NCI-H446 treated with DMSO at 0.1 percent for 48 hours (cell line): ENCODE data around the gene TTLL9.
"Not testable (repeated sequence)": the region's sequence is repeated elsewhere in the genome, so short reads cannot be mapped to it uniquely, and the experiment has no call there.

ENCODE experiments used
- DNase-seq: peaks from one replicate; lab custom pipeline; 2025; lab: John Stamatoyannopoulos, UW

The TTLL9 gene

DNA sequence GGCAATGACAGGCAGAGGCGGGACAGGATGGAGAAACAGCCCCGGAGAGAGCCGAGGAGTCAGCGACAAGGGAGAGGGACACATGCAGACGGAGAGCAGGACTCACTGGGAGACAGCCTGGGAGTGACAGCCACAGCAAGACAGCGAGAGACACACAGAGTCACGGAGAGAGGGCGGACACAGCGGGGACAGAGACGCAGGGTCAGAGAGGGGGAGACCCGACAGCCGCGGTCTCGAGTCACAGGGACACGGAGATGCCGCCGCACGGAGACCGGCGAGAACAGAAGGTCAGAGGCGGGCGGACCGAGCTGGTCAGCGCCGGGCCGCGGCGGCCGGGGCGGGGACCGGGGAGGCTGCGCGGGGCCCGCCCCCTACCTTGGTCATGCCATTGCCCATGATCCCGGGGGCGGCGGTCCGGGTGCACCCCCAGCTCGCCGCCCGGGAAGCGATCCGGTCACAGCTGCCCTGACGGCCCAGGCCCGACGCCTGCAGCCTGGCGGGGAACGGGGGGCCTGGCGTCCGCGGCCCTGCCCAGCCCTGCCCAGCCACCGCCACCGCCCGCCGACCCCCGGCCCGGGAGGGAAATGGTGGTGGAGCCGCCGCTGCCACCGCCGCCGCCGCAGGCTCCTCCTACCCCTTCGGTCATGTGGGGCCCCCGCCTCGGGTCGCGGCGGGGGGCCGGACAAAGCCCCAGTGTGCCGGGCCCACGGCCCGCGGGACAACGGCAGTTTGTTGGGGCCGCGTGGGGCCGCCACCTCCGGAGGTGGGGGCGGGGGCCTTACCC is at the start of gene TTLL9, which contains the start of gene DUSP15:
Gene TTLL9 (plus strand): TSS at position 693 of the 784 bp plus-strand sequence. CDS start 493 bp downstream, outside the sequence.
Gene DUSP15 (minus strand): TSS at position 586 of the 784 bp plus-strand sequence. CDS start 190 bp downstream, at position 396.
- DNase-seq: no peak

- DNase-seq: no peak
These were observed 49.0 kb upstream of the TTLL9 start for GRCh38 chr20:31821427-31821826.

DNA sequence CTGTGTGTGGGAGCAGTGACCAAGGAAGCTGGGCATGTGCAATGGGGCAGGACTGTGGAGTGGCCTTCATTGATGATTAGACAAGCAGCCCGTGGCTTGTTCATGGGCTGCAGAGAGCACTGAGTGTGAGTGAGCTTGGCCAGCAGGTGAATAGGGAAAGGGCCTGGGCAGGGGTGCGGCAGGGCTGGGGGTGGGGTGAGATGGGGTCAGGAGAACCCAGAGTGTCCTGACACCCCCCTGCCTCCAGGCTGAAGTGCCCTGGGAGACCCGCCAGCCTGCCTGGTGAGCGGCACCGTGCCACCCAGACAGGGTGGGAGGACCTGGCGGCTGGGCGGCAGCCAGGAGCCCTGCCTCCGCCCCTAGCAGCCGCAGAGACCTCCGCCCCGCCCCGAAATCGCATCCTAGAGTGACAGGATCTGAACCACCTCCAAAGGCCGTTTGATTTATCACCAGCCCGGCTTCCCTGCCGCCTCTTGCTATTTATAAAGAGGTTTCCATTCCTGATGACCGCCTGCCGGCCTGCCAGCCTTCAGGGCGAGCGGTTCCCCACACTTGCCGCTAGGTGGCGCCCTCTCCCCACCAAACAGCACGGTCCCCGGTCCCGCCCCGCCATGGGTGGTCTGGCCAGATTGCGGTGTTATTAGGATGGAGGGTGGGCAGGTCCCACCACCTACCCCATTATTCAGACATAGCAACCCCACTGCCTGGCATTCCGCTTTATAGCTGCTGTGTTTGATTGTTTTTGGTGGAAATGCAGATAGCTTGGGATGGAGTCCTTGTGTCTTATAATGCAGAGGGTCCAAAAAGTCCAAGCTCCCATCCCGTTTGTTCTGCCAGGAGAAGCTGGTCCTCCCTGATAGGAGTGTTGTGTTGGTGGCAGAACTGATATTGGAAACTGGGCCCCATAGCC is 47.8 kb upstream of the TTLL9 start:
- peak; percentile 91 for DNase-seq

GRCh38 chr20:31823360-31824124 is 46.9 kb upstream of the TTLL9 start:
- DNase-seq: no peak

DNA sequence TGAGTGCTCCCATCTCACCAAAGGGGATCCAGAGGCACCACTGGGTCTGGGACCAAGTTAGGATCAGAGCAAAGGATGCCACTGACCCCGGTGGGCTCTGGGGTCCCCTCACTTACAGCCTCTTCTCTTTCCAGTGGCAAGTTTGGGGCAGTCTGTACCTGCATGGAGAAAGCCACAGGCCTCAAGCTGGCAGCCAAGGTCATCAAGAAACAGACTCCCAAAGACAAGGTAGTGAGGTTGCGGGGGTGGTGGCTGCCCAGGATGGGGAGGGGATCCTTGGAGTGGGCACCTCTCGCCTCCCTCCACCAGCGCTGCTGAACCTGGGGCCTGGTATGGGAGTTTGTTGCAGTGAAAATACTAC is 46.3 kb upstream of the TTLL9 start:
- DNase-seq: no peak

- peak; percentile 13 for DNase-seq
These were observed 45.7 kb upstream of the TTLL9 start for GRCh38 chr20:31824554-31825313.

DNA sequence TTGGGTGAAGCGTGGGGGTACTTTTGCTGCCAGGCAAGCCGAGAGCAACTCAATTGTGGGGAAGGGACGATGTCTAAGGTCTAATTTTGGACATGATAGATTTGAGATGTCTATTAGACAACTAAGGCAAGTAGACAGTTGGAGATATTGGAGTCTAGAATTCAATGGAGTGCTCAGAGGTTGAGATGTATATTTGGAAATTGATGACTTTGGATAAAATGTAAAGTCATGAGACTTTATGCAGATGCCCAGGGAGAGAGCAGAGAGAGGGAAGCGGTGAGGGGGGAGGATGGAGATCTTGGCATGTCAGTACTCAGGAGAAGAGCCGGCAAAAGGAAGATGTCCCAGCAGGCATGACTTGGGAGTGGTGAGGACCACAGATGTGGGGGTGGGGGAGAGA is 44.4 kb upstream of the TTLL9 start:
- DNase-seq: no peak

GRCh38 chr20:31827059-31827458 is 43.4 kb upstream of the TTLL9 start:
- no peak for DNase-seq

GRCh38 chr20:31828016-31828415 is 42.4 kb upstream of the TTLL9 start:
- not testable (repeated sequence) for DNase-seq

DNA sequence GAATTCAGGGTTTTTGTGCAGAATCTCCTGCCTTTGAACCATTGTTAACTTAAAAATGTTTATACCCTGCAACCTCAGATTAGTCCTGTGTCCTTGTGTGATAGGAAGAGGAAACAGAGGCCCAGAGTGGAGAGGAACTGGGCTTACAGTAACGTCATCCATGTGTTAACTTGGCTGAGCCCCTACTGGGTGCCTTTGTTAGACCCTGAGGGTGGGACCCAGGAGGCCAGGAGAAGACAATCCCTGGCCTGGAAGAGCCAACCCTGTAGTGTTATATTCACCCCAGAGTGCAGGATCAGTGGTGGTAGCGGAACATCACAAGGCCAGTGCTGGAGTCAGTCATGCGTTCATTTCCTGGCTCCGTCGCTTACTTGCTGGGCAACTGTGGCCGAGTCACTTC is 40.7 kb upstream of the TTLL9 start:
- DNase-seq: no peak

- DNase-seq: no peak
These were observed 39.9 kb upstream of the TTLL9 start for GRCh38 chr20:31830406-31830981.

- no peak for DNase-seq
These were observed 39.2 kb upstream of the TTLL9 start for GRCh38 chr20:31831211-31831610.

GRCh38 chr20:31831771-31832306 is 38.6 kb upstream of the TTLL9 start:
- no peak for DNase-seq

DNA sequence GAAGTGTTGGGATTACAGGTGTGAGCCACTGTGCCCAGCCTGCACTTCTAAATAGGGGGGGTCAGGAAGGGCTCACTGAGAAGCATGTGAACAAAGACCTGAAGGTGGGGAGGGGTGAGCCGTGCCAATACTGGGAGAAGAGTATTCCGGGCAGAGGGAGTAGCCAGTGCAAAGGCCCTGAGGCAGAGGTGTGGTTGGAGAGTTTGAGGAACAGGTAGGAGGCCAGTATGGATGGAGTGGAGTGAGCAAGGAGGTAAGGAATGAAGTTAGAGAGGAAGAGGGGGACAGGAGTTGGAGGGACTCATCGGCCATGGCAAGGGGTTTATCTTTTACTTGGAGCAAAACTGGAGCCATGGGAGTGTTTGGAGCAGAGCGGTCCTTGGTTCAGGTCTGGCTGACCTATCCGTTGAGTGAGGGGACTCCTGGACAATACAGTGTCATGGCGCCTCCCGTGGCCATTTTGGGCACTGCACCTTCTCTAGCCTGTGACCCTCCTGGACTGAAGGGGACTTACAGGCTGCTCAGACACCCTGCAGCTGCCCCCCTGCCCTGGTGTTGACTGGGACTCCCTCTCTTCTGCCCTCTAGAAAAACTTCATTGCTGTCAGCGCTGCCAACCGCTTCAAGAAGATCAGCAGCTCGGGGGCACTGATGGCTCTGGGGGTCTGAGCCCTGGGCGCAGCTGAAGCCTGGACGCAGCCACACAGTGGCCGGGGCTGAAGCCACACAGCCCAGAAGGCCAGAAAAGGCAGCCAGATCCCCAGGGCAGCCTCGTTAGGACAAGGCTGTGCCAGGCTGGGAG is 37.1 kb upstream of the TTLL9 start:
- no peak for DNase-seq

DNA sequence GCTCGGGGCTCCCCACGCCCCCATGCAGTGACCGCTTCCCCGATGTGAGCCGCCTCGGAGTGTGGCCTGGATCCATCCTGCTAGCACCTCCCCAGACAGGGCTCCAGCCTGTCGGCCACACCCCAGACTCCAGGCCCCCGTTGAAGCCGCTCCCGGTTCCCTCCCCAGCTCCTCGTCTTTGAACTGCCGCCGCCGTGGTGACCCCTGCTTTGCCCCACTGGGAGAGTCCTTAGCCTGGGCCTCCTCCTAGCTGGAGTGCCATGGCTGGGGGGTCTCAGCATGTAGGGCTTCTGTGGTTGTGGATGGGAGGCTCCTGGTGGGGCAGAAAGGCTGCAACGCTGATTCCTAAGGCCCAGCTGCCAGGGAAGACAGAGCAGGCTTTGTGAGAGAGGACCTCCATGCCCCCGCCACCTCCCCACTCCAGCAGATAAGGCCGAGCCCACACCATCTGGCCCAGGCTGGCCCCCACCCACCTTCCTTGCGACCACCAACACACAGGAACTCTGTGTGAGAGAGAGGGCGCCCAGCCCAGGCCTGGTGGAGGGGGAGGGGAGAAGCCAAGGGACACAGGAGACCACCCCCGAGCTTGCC is 36.4 kb upstream of the TTLL9 start:
- DNase-seq: no peak

DNA sequence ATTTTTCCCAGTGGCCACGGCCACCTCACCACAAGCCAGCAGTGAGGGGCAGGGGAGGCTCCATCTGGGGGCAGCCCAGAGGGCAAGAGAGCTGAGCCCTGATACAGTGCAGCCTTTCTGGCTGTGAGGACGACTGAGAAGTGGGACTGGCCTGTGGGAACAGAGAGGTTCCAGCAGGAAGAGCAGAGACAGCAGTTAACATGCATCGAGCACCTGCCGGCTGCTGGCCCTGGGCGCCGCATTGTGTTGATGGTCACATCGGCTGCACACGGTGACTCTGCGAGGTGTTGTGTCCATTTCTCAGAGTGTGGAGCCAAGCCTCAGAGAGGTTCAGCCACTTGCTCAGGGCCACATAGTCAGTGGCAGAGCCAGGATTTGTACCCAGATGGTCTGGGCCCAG is 34.9 kb upstream of the TTLL9 start:
- no peak for DNase-seq

- peak; percentile 51 for DNase-seq
These were observed 34.2 kb upstream of the TTLL9 start for GRCh38 chr20:31835977-31836852.

GRCh38 chr20:31836853-31837608 is 33.4 kb upstream of the TTLL9 start:
- no peak for DNase-seq
